HG03575 (cell line): ENCODE data around the gene MTARC2.
"Not testable (repeated sequence)": the region's sequence is repeated elsewhere in the genome, so short reads cannot be mapped to it uniquely, and the experiment has no call there.

Experiments
- ATAC-seq: cut with Tn5 transposase; IDR thresholded peaks from one replicate; pipeline ENCODE4 v1.9.1; 2021; ENCODE audit not compliant: unreplicated experiment, insufficient number of reproducible peaks, low FRiP score; ENCODE audit errors: extremely low read depth

The MTARC2 gene

GRCh38 chr1:220748089-220748934, at the start of gene MTARC2:
Gene MTARC2, plus strand, starts transcription at chr1:220748322. Its CDS starts 210 bp downstream, at chr1:220748532.
- peak; percentile 79 for ATAC-seq

GRCh38 chr1:220698607-220699016, 49.5 kb upstream of the MTARC2 start:
- no peak for ATAC-seq

GRCh38 chr1:220699044-220699443, 49.1 kb upstream of the MTARC2 start:
- no peak for ATAC-seq

GRCh38 chr1:220700556-220701179, 47.5 kb upstream of the MTARC2 start:
- no peak for ATAC-seq

GRCh38 chr1:220701974-220702373, 46.1 kb upstream of the MTARC2 start:
- ATAC-seq, result no peak

GRCh38 chr1:220702733-220703270, 45.3 kb upstream of the MTARC2 start:
- no peak for ATAC-seq

GRCh38 chr1:220703305-220703704, 44.8 kb upstream of the MTARC2 start:
- no peak for ATAC-seq

- ATAC-seq, result no peak
Measured at GRCh38 chr1:220705782-220706181, 42.3 kb upstream of the MTARC2 start.

GRCh38 chr1:220706480-220706879, 41.6 kb upstream of the MTARC2 start:
- ATAC-seq, result no peak

- no peak for ATAC-seq
Measured at GRCh38 chr1:220707160-220707559, 41.0 kb upstream of the MTARC2 start.

GRCh38 chr1:220708244-220708643, 39.9 kb upstream of the MTARC2 start:
- no peak for ATAC-seq

- ATAC-seq, result no peak
Measured at GRCh38 chr1:220708936-220709801, 39.0 kb upstream of the MTARC2 start.

GRCh38 chr1:220710333-220710732, 37.8 kb upstream of the MTARC2 start:
- no peak for ATAC-seq

GRCh38 chr1:220711056-220711809, 36.9 kb upstream of the MTARC2 start:
- peak; percentile 89 for ATAC-seq

- not testable (repeated sequence) for ATAC-seq
Measured at GRCh38 chr1:220715986-220716385, 32.1 kb upstream of the MTARC2 start.

GRCh38 chr1:220717800-220718640, 30.1 kb upstream of the MTARC2 start:
- ATAC-seq, result no peak

GRCh38 chr1:220721266-220721665, 26.9 kb upstream of the MTARC2 start:
- not testable (repeated sequence) for ATAC-seq

- no peak for ATAC-seq
Measured at GRCh38 chr1:220726634-220727033, 21.5 kb upstream of the MTARC2 start.
